Natural killer cell (primary cell): Measurements from ENCODE around the gene CAP1. TPM values are rescaled to one million over a fixed set of nuclear protein-coding genes. Genes with fewer than 3 reads are reported as not detected.
"Not testable (repeated sequence)": the region's sequence is repeated elsewhere in the genome, so short reads cannot be mapped to it uniquely, and the experiment has no call there.

Experiments used
- ATAC-seq, 3 donors: fragments of 150-1000 bp in 2 of 3; fragments of 200-7000 bp in 1 of 3; cut with Tn5 transposase; 1 replicate in 1 of 3; 2 replicates in 2 of 3; pipeline ENCODE4 v1.10.0; 2021; ENCODE audit warnings: mild to moderate bottlenecking in 2 of 3, moderate library complexity in 2 of 3
- DNase-seq, 2 donors: peaks; one replicate each; pipeline versions ENCODE4 v3.0.0 to v3.0.0-alpha.2; 2013 to 2021; ENCODE audit warnings: mixed read lengths in 1 of 2
- H3K27ac ChIP-seq: one replicate; pipeline ENCODE4 v1.5.1; 2013; ENCODE audit warnings: mild to moderate bottlenecking, low read length
- H3K27me3 ChIP-seq: one replicate; pipeline ENCODE4 v1.6.1; 2013; ENCODE audit warnings: low read length; ENCODE audit not compliant: control insufficient read depth, insufficient read depth
- H3K36me3 ChIP-seq: one replicate; pipeline ENCODE4 v1.6.1; 2013; ENCODE audit warnings: low read length; ENCODE audit not compliant: control insufficient read depth, insufficient read depth
- H3K4me1 ChIP-seq: one replicate; pipeline ENCODE4 v1.6.1; 2013; ENCODE audit warnings: low read length; ENCODE audit not compliant: control insufficient read depth, insufficient read depth
- H3K4me3 ChIP-seq: one replicate; pipeline ENCODE4 v1.5.1; 2013; ENCODE audit warnings: low read length
- H3K9me3 ChIP-seq: one replicate; pipeline ENCODE4 v1.6.1; 2013; ENCODE audit warnings: low read length; ENCODE audit not compliant: control insufficient read depth, insufficient read depth
- H3K27ac Mint-ChIP-seq, 2 donors: one replicate each; pipeline ENCODE4 v1.8.0; 2022; ENCODE audit warnings: mild to moderate bottlenecking in 2 of 2, mixed read lengths in 2 of 2, moderate library complexity in 1 of 2
- H3K27me3 Mint-ChIP-seq, 2 donors: one replicate each; pipeline ENCODE4 v1.8.0; 2022; ENCODE audit warnings: low read depth in 2 of 2, mixed read lengths in 2 of 2
- H3K36me3 Mint-ChIP-seq: one replicate; pipeline ENCODE4 v1.8.0; 2022; ENCODE audit warnings: mixed read lengths
- H3K4me1 Mint-ChIP-seq, 2 donors: one replicate each; pipeline ENCODE4 v1.8.0; 2022; ENCODE audit warnings: mixed read lengths in 2 of 2
- H3K4me3 Mint-ChIP-seq: one replicate; pipeline ENCODE4 v1.8.0; 2022; ENCODE audit warnings: mild to moderate bottlenecking, moderate library complexity, mixed read lengths
- H3K9me3 Mint-ChIP-seq, 2 donors: one replicate each; pipeline ENCODE4 v1.8.0; 2022; ENCODE audit warnings: mixed read lengths in 2 of 2
- CTCF ChIP-seq: fragments of 200-600 bp; IDR thresholded peaks from one replicate; pipeline ENCODE4 v1.8.0; 2022; ENCODE audit warnings: antibody characterized with exemption
- WGBS: methylation state at CpG from one replicate; pipeline ENCODE4 v1.1.7; 2013; ENCODE audit warnings: missing lambda C conversion rate; ENCODE audit not compliant: insufficient coverage; 5-methylcytosine and 5-hydroxymethylcytosine counted together
- intact Hi-C: fragments of 100-400 bp; cut with micrococcal nuclease; formaldehyde crosslinking; loops from one replicate; pipeline ENCODE4 v1.14.2; 2022
- total RNA-seq, 4 donors: library from RNA; stranded (reverse); fragments of 120-200 nt in 1 of 4; gene quantifications; one replicate each; pipeline versions ENCODE4 v1.2.3 to v1.2.4, GENCODE V29; 2013 to 2022

The CAP1 gene
- total RNA-seq, 3 donors from 2014 or later (not counting 1 experiment from before 2014, with no cell fraction given), result 482 to 541 (median 537) TPM

GRCh38 chr1:40032240-40032891 lies 8.2 kb upstream of the CAP1 start:
- H3K4me3 Mint-ChIP-seq, result no peak overlapping the region
- no peaks in the 10 kb centered on the region for H3K27me3 ChIP-seq
- H3K9me3 Mint-ChIP-seq, result no peaks in the 10 kb centered on the region
- H3K27me3 Mint-ChIP-seq, result no peaks in the 10 kb centered on the region
- no peaks in the 10 kb centered on the region for H3K36me3 Mint-ChIP-seq
- H3K27ac Mint-ChIP-seq, result peak overlapping the region; percentile 1 to 47
- DNase-seq, result peak in 1 of 2 donors; percentile 80
- peaks cover 31% of the 10 kb centered on the region for H3K4me1 ChIP-seq
- H3K36me3 ChIP-seq, result no peaks in the 10 kb centered on the region
- no peak overlapping the region for H3K4me3 ChIP-seq
- TF ChIP-seq CTCF, result peak; percentile 67
- no peaks in the 10 kb centered on the region for H3K9me3 ChIP-seq
- peak; percentile 75 to 85 (median 82) for ATAC-seq
- peaks cover 24 to 40% of the 10 kb centered on the region in 2 donors for H3K4me1 Mint-ChIP-seq
- WGBS, result 60% methylated on average over 4 of the region's 4 CpGs
- H3K27ac ChIP-seq, result no peak overlapping the region
- intact Hi-C loops, result loop anchor here (1.0 to 10.0 kb wide), 3 partner anchors 58 to 216 kb away; no protein-coding TSS in a partner anchor

- DNase-seq (peak in 1 of 2 donors; percentile 58), ATAC-seq (no peak)
- Histone ChIP-seq H3K27me3 (no peaks in the 10 kb centered on the region), H3K36me3 (no peaks in the 10 kb centered on the region), H3K9me3 (no peaks in the 10 kb centered on the region), H3K4me1 (peaks cover 52% of the 10 kb centered on the region), H3K4me3 (no peak overlapping the region), H3K27ac (peak overlapping the region; percentile 77)
- Mint-ChIP-seq H3K36me3 (no peaks in the 10 kb centered on the region), H3K4me1 (peaks cover 40 to 58% of the 10 kb centered on the region in 2 donors), H3K27ac (peak overlapping the region; percentile 68 to 85), H3K27me3 (no peaks in the 10 kb centered on the region), H3K9me3 (no peaks in the 10 kb centered on the region), H3K4me3 (no peak overlapping the region)
- TF ChIP-seq CTCF, result no peak
- WGBS, result 0% methylated on average over 1 of the region's 2 CpGs
- intact Hi-C loops, result loop anchor here (10.0 kb wide), 1 partner anchor 60 kb away; no protein-coding TSS in a partner anchor
Measured at GRCh38 chr1:40034869-40035268, 5.7 kb upstream of the CAP1 start.

- Histone ChIP-seq H3K4me3 (no peak overlapping the region), H3K9me3 (no peaks in the 10 kb centered on the region), H3K4me1 (peaks cover 60% of the 10 kb centered on the region), H3K36me3 (no peaks in the 10 kb centered on the region), H3K27ac (peak overlapping the region; percentile 39), H3K27me3 (no peaks in the 10 kb centered on the region)
- no peak for TF ChIP-seq CTCF
- H3K4me1 Mint-ChIP-seq, result peaks cover 51 to 61% of the 10 kb centered on the region in 2 donors
- ATAC-seq (no peak), DNase-seq (no peak)
- 38% methylated on average over 3 of the region's 4 CpGs for WGBS
- H3K27ac Mint-ChIP-seq, result peak overlapping the region; percentile 48 to 62
- H3K4me3 Mint-ChIP-seq, result no peak overlapping the region
- intact Hi-C loops, result loop anchor here (10.0 kb wide), 1 partner anchor 62 kb away; no protein-coding TSS in a partner anchor
- no peaks in the 10 kb centered on the region for H3K9me3 Mint-ChIP-seq
- no peaks in the 10 kb centered on the region for H3K36me3 Mint-ChIP-seq
- no peaks in the 10 kb centered on the region for H3K27me3 Mint-ChIP-seq
Measured at GRCh38 chr1:40036574-40036973, 4.0 kb upstream of the CAP1 start.

GRCh38 chr1:40037254-40037653 lies 3.3 kb upstream of the CAP1 start:
- not testable (repeated sequence) for H3K36me3 Mint-ChIP-seq, H3K4me3 Mint-ChIP-seq, DNase-seq, H3K27me3 Mint-ChIP-seq, H3K36me3 ChIP-seq, H3K27me3 ChIP-seq, H3K9me3 Mint-ChIP-seq, ATAC-seq, H3K4me3 ChIP-seq, H3K9me3 ChIP-seq
- intact Hi-C loops, result loop anchor here (10.0 kb wide), 1 partner anchor 62 kb away; no protein-coding TSS in a partner anchor
- peak overlapping the region; percentile 98 for H3K27ac ChIP-seq
- peaks cover 66% of the 10 kb centered on the region for H3K4me1 ChIP-seq
- peaks cover 56 to 66% of the 10 kb centered on the region in 2 donors for H3K4me1 Mint-ChIP-seq
- 95% methylated on average over 8 of the region's 8 CpGs for WGBS
- peak overlapping the region; percentile 96 to 98 for H3K27ac Mint-ChIP-seq
